ENCODE results near the gene PEA15.

DNA sequence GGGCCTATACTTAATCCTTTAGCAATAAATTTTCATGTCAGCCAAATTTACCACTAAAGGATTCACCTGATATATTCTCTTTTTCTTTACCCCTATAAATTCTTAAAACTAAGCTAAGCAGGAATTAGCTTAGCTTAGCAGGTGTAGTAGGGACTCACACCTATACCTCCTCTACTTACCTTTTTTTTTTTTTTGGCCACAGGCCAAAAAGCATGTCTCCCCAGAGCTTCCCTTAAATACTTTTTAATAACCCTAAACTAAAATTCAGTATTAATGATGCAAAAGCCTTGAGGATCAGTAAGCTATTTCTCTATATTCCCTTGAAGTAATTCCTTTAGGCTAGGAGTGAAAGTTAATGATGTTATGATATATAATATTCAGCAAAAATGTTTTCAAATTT is 23.2 kb downstream of the PEA15 start:
- TF ChIP-seq SUZ12 (IDR thresholded peaks at IDR 0.05; ENCODE audit: extremely low read depth, insufficient read depth, insufficient read length): no peak
- TF ChIP-seq YY1 (IDR thresholded peaks at IDR 0.05; ENCODE audit: insufficient read depth, insufficient read length): no peak
- TF ChIP-seq ZNF274 (IDR thresholded peaks at IDR 0.05; ENCODE audit: low read depth, low read length): no peak

All from NT2/D1 (cell line).